IMR-90 (cell line): Measurements from ENCODE around the gene VTN. TPM values are rescaled to one million over a fixed set of nuclear protein-coding genes. Genes with fewer than 3 reads are reported as not detected.
A peak's percentile ranks its signal among the peaks of the same experiment; 100 is the strongest.

ENCODE experiments used
- ATAC-seq: fragments of 200-7000 bp; cut with Tn5 transposase; 2 replicates; pipeline ENCODE4 v1.9.1; 2020; ENCODE audit warnings: low read depth, mild to moderate bottlenecking, moderate library complexity
- BruUV-seq: library from RNA; stranded (reverse); fragments of 400-500 nt; replicated peaks from 2 replicates; lab custom pipeline; 2021; lab: Mats Ljungman, UMichigan
- CTCF ChIA-PET: fragments of 300-600 bp; formaldehyde crosslinking; extraction: SDS; loops from one replicate; lab custom pipeline; 2021; ENCODE audit warnings: antibody characterized with exemption; lab: Yijun Ruan, JAX
- POLR2A ChIA-PET: fragments of 300-600 bp; sonication (Branson Sonifier 250); formaldehyde crosslinking; loops from one replicate; lab custom pipeline; 2022; ENCODE audit warnings: antibody characterized with exemption; ENCODE audit not compliant: unreplicated experiment; lab: Charles Lee
- DNase-seq: peaks from one replicate; pipeline ENCODE4 v3.0.0; 2013
- H2AFZ ChIP-seq: replicated peaks from 2 replicates; pipeline ENCODE3; 2013; ENCODE audit warnings: low read length, mild to moderate bottlenecking; ENCODE audit not compliant: poor library complexity
- H2AK5ac ChIP-seq: 2 replicates; pipeline ENCODE4 v1.6.1; 2013; ENCODE audit warnings: low read depth, low read length, inconsistent platforms
- H2AK9ac ChIP-seq: replicated peaks from 2 replicates; pipeline ENCODE3; 2013; ENCODE audit warnings: mild to moderate bottlenecking, low read depth, low read length, moderate library complexity; ENCODE audit not compliant: poor library complexity
- H2BK120ac ChIP-seq: 2 replicates; pipeline ENCODE4 v1.6.1; 2013; ENCODE audit warnings: low read depth, low read length, inconsistent platforms
- H2BK15ac ChIP-seq: 3 replicates; pipeline ENCODE4 v1.6.1; 2013; ENCODE audit warnings: low read depth, low read length, inconsistent platforms
- H2BK20ac ChIP-seq: 2 replicates; pipeline ENCODE4 v1.6.1; 2013; ENCODE audit warnings: low read depth, mild to moderate bottlenecking, inconsistent platforms, low read length, moderate library complexity
- H2BK5ac ChIP-seq: 2 replicates; pipeline ENCODE4 v1.6.1; 2013; ENCODE audit warnings: mild to moderate bottlenecking, low read depth, low read length, inconsistent platforms; ENCODE audit not compliant: poor library complexity, severe bottlenecking
- H3K14ac ChIP-seq: replicated peaks from 2 replicates; pipeline ENCODE4 v1.6.1; 2013; ENCODE audit warnings: low read depth, low read length, inconsistent platforms
- H3K18ac ChIP-seq: 2 replicates; pipeline ENCODE4 v1.6.1; 2013; ENCODE audit warnings: low read depth, low read length, control low read depth
- H3K23ac ChIP-seq: 2 replicates; pipeline ENCODE4 v1.6.1; 2013; ENCODE audit warnings: low read depth, low read length, inconsistent platforms
- H3K27ac ChIP-seq: 2 replicates; pipeline ENCODE4 v1.5.1; 2013; ENCODE audit warnings: mild to moderate bottlenecking, control low read depth, low read length; ENCODE audit not compliant: insufficient read depth
- H3K27me3 ChIP-seq: 2 replicates; pipeline ENCODE4 v1.6.1; 2013; ENCODE audit warnings: low read length; ENCODE audit not compliant: control insufficient read depth, insufficient read depth
- H3K36me3 ChIP-seq: 2 replicates; pipeline ENCODE4 v1.6.1; 2013; ENCODE audit warnings: low read length, mixed read lengths; ENCODE audit not compliant: control insufficient read depth, insufficient read depth
- H3K4ac ChIP-seq: 2 replicates; pipeline ENCODE4 v1.6.1; 2013; ENCODE audit warnings: low read depth, low read length, inconsistent platforms
- H3K4me1 ChIP-seq: 2 replicates; pipeline ENCODE4 v1.6.1; 2013; ENCODE audit warnings: low read length, mixed read lengths; ENCODE audit not compliant: control insufficient read depth, insufficient read depth
- H3K4me2 ChIP-seq: 2 replicates; pipeline ENCODE4 v1.6.1; 2013; ENCODE audit warnings: low read depth, mild to moderate bottlenecking, control low read depth, low read length, moderate library complexity
- H3K4me3 ChIP-seq: 2 replicates; pipeline ENCODE4 v1.5.1; 2013; ENCODE audit warnings: low read depth, mild to moderate bottlenecking, control low read depth, low read length, moderate library complexity; ENCODE audit not compliant: insufficient read depth
- H3K56ac ChIP-seq: 2 replicates; pipeline ENCODE4 v1.6.1; 2013; ENCODE audit warnings: low read length, inconsistent platforms; ENCODE audit not compliant: insufficient read depth; ENCODE audit errors: extremely low read depth
- H3K79me1 ChIP-seq, 2 experiments: 2 replicates each; pipeline ENCODE4 v1.6.1; 2013; ENCODE audit warnings: low read length in 2 of 2, inconsistent platforms in 1 of 2, low read depth in 1 of 2
- H3K9ac ChIP-seq: 2 replicates; pipeline ENCODE4 v1.6.1; 2013; ENCODE audit warnings: low read depth, low read length, control low read depth
- H3K9me1 ChIP-seq: 2 replicates; pipeline ENCODE4 v1.6.1; 2013; ENCODE audit warnings: low read length, inconsistent platforms; ENCODE audit not compliant: insufficient read depth
- H3K9me3 ChIP-seq: 2 replicates; pipeline ENCODE4 v1.6.1; 2013; ENCODE audit warnings: low read length; ENCODE audit not compliant: control insufficient read depth, insufficient read depth
- H4K20me1 ChIP-seq: 2 replicates; pipeline ENCODE4 v1.6.1; 2013; ENCODE audit warnings: low read length, inconsistent platforms; ENCODE audit not compliant: insufficient read depth
- H4K5ac ChIP-seq: 2 replicates; pipeline ENCODE4 v1.6.1; 2013; ENCODE audit warnings: mild to moderate bottlenecking, low read depth, low read length, control low read depth
- H4K8ac ChIP-seq, 2 experiments: 2 replicates each; pipeline ENCODE4 v1.6.1; 2013; ENCODE audit warnings: low read depth in 2 of 2, low read length in 2 of 2, control low read depth in 1 of 2, inconsistent platforms in 1 of 2
- H4K91ac ChIP-seq: 2 replicates; pipeline ENCODE4 v1.6.1; 2013; ENCODE audit warnings: low read depth, low read length, inconsistent platforms; ENCODE audit not compliant: insufficient read depth
- BHLHE40 ChIP-seq: fragments of 150-350 bp; IDR thresholded peaks from 2 replicates; pipeline ENCODE4 v1.6.1; 2016; ENCODE audit warnings: mild to moderate bottlenecking, low read depth, low read length
- CEBPB ChIP-seq: IDR thresholded peaks from 2 replicates; pipeline ENCODE4 v1.6.1; 2012; ENCODE audit warnings: low read depth, low read length, improper control_type of control experiment
- CHD1 ChIP-seq: IDR thresholded peaks from 2 replicates; pipeline ENCODE4 v1.6.1; 2012; ENCODE audit warnings: low read depth, low read length, improper control_type of control experiment
- FOS ChIP-seq: fragments of 150-350 bp; IDR thresholded peaks from 2 replicates; pipeline ENCODE4 v1.6.1; 2016; ENCODE audit warnings: low read depth, low read length
- MAFK ChIP-seq: IDR thresholded peaks from 2 replicates; pipeline ENCODE4 v1.6.1; 2012; ENCODE audit warnings: low read depth, low read length, improper control_type of control experiment
- MAZ ChIP-seq: IDR thresholded peaks from 2 replicates; pipeline ENCODE4 v1.6.1; 2012; ENCODE audit warnings: low read depth, mild to moderate bottlenecking, low read length, improper control_type of control experiment, moderate library complexity, borderline replicate concordance
- MXI1 ChIP-seq: IDR thresholded peaks from 2 replicates; pipeline ENCODE4 v1.6.1; 2012; ENCODE audit warnings: low read depth, mild to moderate bottlenecking, low read length, moderate library complexity, borderline replicate concordance
- NFE2L2 ChIP-seq: fragments of 150-350 bp; IDR thresholded peaks from 2 replicates; pipeline ENCODE4 v1.6.1; 2016; ENCODE audit warnings: low read depth, mild to moderate bottlenecking, low read length
- POLR2A ChIP-seq: IDR thresholded peaks from 2 replicates; pipeline ENCODE4 v1.6.1; 2012; ENCODE audit warnings: mild to moderate bottlenecking, low read depth, low read length
- RAD21 ChIP-seq: IDR thresholded peaks from 2 replicates; pipeline ENCODE4 v1.6.1; 2012; ENCODE audit warnings: low read length, improper control_type of control experiment
- RCOR1 ChIP-seq: IDR thresholded peaks from 2 replicates; pipeline ENCODE4 v1.6.1; 2012; ENCODE audit warnings: mild to moderate bottlenecking, low read length, improper control_type of control experiment; ENCODE audit not compliant: insufficient replicate concordance
- RFX5 ChIP-seq: IDR thresholded peaks from 2 replicates; pipeline ENCODE4 v1.8.0; 2012; ENCODE audit warnings: low read depth, mild to moderate bottlenecking, low read length, moderate library complexity
- SMC3 ChIP-seq: fragments of 150-350 bp; IDR thresholded peaks from 2 replicates; pipeline ENCODE4 v1.6.1; 2016; ENCODE audit warnings: low read depth, mild to moderate bottlenecking, antibody characterized with exemption, low read length, moderate library complexity
- WGBS, 2 experiments: methylation state at CpG; one replicate each; pipeline versions ENCODE4 v1.1.5 to v1.1.7; 2013; ENCODE audit warnings: missing lambda C conversion rate in 2 of 2; ENCODE audit not compliant: insufficient read length in 1 of 2; ENCODE audit errors: extremely low coverage in 2 of 2; 5-methylcytosine and 5-hydroxymethylcytosine counted together
- dilution Hi-C: fragments of 300-500 bp; cut with HindIII; formaldehyde crosslinking; loops from one replicate; pipeline ENCODE4 v1.14.3; 2018; ENCODE audit warnings: low sequenced_read_pairs; ENCODE audit not compliant: unreplicated experiment
- in situ Hi-C: fragments of 300-500 bp; cut with MboI; formaldehyde crosslinking; loops from 3 replicates; pipeline ENCODE4 v1.14.3; 2019; ENCODE audit warnings: low sequenced_read_pairs, inconsistent platforms, mixed read lengths
- intact Hi-C: fragments of 100-400 bp; cut with micrococcal nuclease; formaldehyde crosslinking; loops from 2 replicates; pipeline ENCODE4 v1.10.0; 2022
- polyA plus RNA-seq, 3 experiments: library from polyadenylated mRNA; depleted of rRNA; stranded (reverse); fragments of >200 nt; gene quantifications; 2 replicates each; pipeline ENCODE4 v1.2.3, GENCODE V29; 2012; ENCODE audit warnings: low replicate concordance in 1 of 3
- total RNA-seq: library from RNA; depleted of rRNA; stranded (reverse); fragments of >200 nt; gene quantifications from 2 replicates; pipeline ENCODE4 v1.2.3, GENCODE V29; 2012
- TF ChIP-seq, protein P1 (sequence below): conservative IDR thresholded peaks from 2 replicates; pipeline ENCODE4 v1.5.1; 2012; ENCODE audit warnings: mild to moderate bottlenecking, low read depth, low read length, improper control_type of control experiment
- TF ChIP-seq, protein P2 (sequence below): fragments of 150-350 bp; IDR thresholded peaks from 2 replicates; pipeline ENCODE4 v1.6.1; 2016; ENCODE audit warnings: low read depth, mild to moderate bottlenecking, low read length, moderate library complexity, borderline replicate concordance
- TF ChIP-seq, protein P3 (sequence below): fragments of 150-350 bp; IDR thresholded peaks from 2 replicates; pipeline ENCODE4 v1.6.1; 2017; ENCODE audit warnings: mild to moderate bottlenecking, antibody characterized with exemption, low read length, low read depth

The VTN gene
- total and polyA plus RNA-seq, 2 of the 4 experiments (the other 2 are of a cell fraction), result 0.18 to 1.0 TPM

DNA sequence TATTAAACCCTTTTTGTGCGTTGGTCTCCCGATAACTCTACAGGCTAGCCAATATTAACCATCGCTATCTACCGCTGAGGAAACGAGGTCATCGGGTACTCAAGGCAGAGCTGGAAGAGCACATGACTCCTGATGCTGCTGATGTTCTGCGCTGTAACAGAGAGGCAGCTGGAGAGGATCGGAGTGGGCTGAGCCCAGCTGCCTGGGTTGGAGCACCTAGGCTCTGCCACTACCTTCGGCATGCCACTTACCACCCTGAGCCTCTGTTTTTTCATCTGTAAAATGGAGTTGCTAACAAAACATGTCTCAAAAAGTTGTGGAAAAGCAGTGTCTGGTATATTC is 36.3 kb upstream of the VTN start:
- Histone ChIP-seq H2BK20ac (no peak overlapping the region), H3K4ac (no peak overlapping the region), H3K56ac (no peak overlapping the region), H3K14ac (no peak overlapping the region), H4K91ac (no peak overlapping the region), H4K8ac (peak overlapping the region in 1 of 2 experiments; percentile 90; a peak in 2 of 4 replicates), H3K4me2 (peak overlapping the region; percentile 83), H3K9me1 (peaks cover 12% of the 10 kb centered on the region), H2BK5ac (no peak overlapping the region), H3K9me3 (no peaks in the 10 kb centered on the region), H3K27me3 (peaks cover 6% of the 10 kb centered on the region), H2AK9ac (peak overlapping the region; percentile 88), H3K18ac (no peak overlapping the region), H4K5ac (no peak overlapping the region), H3K4me3 (peak overlapping the region; percentile 66), H2AFZ (peak overlapping the region; percentile 99), H2AK5ac (no peak overlapping the region), H4K20me1 (no peaks in the 10 kb centered on the region), H2BK120ac (no peak overlapping the region), H3K9ac (peak overlapping the region; percentile 18; the same call in 1 of the 2 replicates), H3K4me1 (peaks cover 3% of the 10 kb centered on the region), H3K27ac (no peak overlapping the region), H3K36me3 (peaks cover 3% of the 10 kb centered on the region), H3K23ac (peak overlapping the region; percentile 0; the same call in 1 of the 2 replicates), H3K79me1 (no peaks in the 10 kb centered on the region), H2BK15ac (no peak overlapping the region)
- ChIA-PET CTCF (interaction anchor here (1.0 kb wide), 1 partner anchor 10 kb away, joined by 3 read pairs; no protein-coding TSS in a partner anchor), POLR2A (no interaction called here)
- DNase-seq, result no peak
- dilution Hi-C loops (no loop called here), in situ Hi-C loops (no loop called here), intact Hi-C loops (loop anchor here (10.0 kb wide), 1 partner anchor 138 kb away; no protein-coding TSS in a partner anchor)
- ATAC-seq, result peak; percentile 12
- BruUV-seq, result no TSS peak
- WGBS, 2 experiments, result 49% methylated on average over 6 of the region's 9 CpGs; no CpG with 5 or more reads in 1 of the 2 experiments
- TF ChIP-seq NFE2L2 (no peak), RCOR1 (no peak), FOS (no peak), RFX5 (no peak), POLR2A (no peak), CEBPB (no peak), RAD21 (no peak), BHLHE40 (no peak), CHD1 (no peak), MAZ (no peak), MXI1 (no peak), MAFK (no peak), SMC3 (no peak)
- TF ChIP-seq, protein P1, sequence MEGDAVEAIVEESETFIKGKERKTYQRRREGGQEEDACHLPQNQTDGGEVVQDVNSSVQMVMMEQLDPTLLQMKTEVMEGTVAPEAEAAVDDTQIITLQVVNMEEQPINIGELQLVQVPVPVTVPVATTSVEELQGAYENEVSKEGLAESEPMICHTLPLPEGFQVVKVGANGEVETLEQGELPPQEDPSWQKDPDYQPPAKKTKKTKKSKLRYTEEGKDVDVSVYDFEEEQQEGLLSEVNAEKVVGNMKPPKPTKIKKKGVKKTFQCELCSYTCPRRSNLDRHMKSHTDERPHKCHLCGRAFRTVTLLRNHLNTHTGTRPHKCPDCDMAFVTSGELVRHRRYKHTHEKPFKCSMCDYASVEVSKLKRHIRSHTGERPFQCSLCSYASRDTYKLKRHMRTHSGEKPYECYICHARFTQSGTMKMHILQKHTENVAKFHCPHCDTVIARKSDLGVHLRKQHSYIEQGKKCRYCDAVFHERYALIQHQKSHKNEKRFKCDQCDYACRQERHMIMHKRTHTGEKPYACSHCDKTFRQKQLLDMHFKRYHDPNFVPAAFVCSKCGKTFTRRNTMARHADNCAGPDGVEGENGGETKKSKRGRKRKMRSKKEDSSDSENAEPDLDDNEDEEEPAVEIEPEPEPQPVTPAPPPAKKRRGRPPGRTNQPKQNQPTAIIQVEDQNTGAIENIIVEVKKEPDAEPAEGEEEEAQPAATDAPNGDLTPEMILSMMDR, result no peak
- TF ChIP-seq, protein P2, sequence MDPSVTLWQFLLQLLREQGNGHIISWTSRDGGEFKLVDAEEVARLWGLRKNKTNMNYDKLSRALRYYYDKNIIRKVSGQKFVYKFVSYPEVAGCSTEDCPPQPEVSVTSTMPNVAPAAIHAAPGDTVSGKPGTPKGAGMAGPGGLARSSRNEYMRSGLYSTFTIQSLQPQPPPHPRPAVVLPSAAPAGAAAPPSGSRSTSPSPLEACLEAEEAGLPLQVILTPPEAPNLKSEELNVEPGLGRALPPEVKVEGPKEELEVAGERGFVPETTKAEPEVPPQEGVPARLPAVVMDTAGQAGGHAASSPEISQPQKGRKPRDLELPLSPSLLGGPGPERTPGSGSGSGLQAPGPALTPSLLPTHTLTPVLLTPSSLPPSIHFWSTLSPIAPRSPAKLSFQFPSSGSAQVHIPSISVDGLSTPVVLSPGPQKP, result no peak
- TF ChIP-seq, protein P3, sequence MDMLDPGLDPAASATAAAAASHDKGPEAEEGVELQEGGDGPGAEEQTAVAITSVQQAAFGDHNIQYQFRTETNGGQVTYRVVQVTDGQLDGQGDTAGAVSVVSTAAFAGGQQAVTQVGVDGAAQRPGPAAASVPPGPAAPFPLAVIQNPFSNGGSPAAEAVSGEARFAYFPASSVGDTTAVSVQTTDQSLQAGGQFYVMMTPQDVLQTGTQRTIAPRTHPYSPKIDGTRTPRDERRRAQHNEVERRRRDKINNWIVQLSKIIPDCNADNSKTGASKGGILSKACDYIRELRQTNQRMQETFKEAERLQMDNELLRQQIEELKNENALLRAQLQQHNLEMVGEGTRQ, result no peak
